OCI-LY3 (cell line): ENCODE results near the gene OPHN1.

Experiments used
- CTCF ChIP-seq: fragments of 200-600, 300-600 bp; sonication (generic); IDR thresholded peaks from 2 replicates; pipeline ENCODE4 v1.5.1; 2014; ENCODE audit warnings: antibody characterized with exemption, low read length, low read depth
- EZH2phosphoT487 ChIP-seq: fragments of 200-600 bp; shearing (Covaris generic); IDR thresholded peaks from 2 replicates; pipeline ENCODE4 v1.6.1; 2018; ENCODE audit warnings: antibody characterized with exemption, mixed run types, low read depth

- no peak for TF ChIP-seq CTCF
- TF ChIP-seq EZH2phosphoT487: no peak
Observed at GRCh38 chrX:68431836-68432235, 1.5 kb downstream of the OPHN1 start.
